ENCODE data around the gene TARS3. TPM values are rescaled to one million over a fixed set of nuclear protein-coding genes. Genes with fewer than 3 reads are reported as not detected.

The TARS3 gene
- total RNA-seq, 2 experiments from 2014 or later: 8.1 to 11.8 TPM

- CTCF ChIA-PET: no interaction called here
- Mint-ChIP-seq H3K4me1 (no peaks in the 10 kb centered on the region), H3K9me3 (ENCODE audit: low read depth) (no peaks in the 10 kb centered on the region), H3K27me3 (no peaks in the 10 kb centered on the region), H3K36me3 (no peaks in the 10 kb centered on the region), H3K4me3 (no peak overlapping the region), H3K27ac (no peak overlapping the region)
- ATAC-seq (no peak), DNase-seq (no peak)
Observed at GRCh38 chr15:101611007-101611406, 113.3 kb downstream of the TARS3 start.

GRCh38 chr15:101610611-101611000 is 113.7 kb downstream of the TARS3 start:
- DNase-seq: no peak
- no peak overlapping the region for H3K4me3 Mint-ChIP-seq
- H3K27me3 Mint-ChIP-seq: no peaks in the 10 kb centered on the region
- H3K36me3 Mint-ChIP-seq: no peaks in the 10 kb centered on the region
- H3K27ac Mint-ChIP-seq: no peak overlapping the region
- no peak for ATAC-seq
- no peaks in the 10 kb centered on the region for H3K9me3 Mint-ChIP-seq (ENCODE audit: low read depth)
- CTCF ChIA-PET: no interaction called here
- H3K4me1 Mint-ChIP-seq: no peaks in the 10 kb centered on the region

GRCh38 chr15:101609742-101610610 is 114.3 kb downstream of the TARS3 start:
- CTCF ChIA-PET: no interaction called here
- H3K36me3 Mint-ChIP-seq: no peaks in the 10 kb centered on the region
- ATAC-seq (no peak), DNase-seq (no peak)
- H3K4me1 Mint-ChIP-seq: no peaks in the 10 kb centered on the region
- no peak overlapping the region for H3K4me3 Mint-ChIP-seq
- no peak overlapping the region for H3K27ac Mint-ChIP-seq
- H3K27me3 Mint-ChIP-seq: no peaks in the 10 kb centered on the region
- H3K9me3 Mint-ChIP-seq (ENCODE audit: low read depth): no peaks in the 10 kb centered on the region

GRCh38 chr15:101608201-101608600 is 116.1 kb downstream of the TARS3 start:
- H3K4me3 Mint-ChIP-seq: no peak overlapping the region
- no peak overlapping the region for H3K27ac Mint-ChIP-seq
- H3K36me3 Mint-ChIP-seq: no peaks in the 10 kb centered on the region
- CTCF ChIA-PET: no interaction called here
- H3K9me3 Mint-ChIP-seq (ENCODE audit: low read depth): no peaks in the 10 kb centered on the region
- ATAC-seq (no peak), DNase-seq (no peak)
- peaks cover 4% of the 10 kb centered on the region for H3K27me3 Mint-ChIP-seq
- no peaks in the 10 kb centered on the region for H3K4me1 Mint-ChIP-seq

- CTCF ChIA-PET: interaction anchor here (0.7 kb wide), 1 partner anchor 1672 kb away, joined by 4 read pairs; no protein-coding TSS in a partner anchor
Observed at GRCh38 chr15:101607108-101607507, 117.2 kb downstream of the TARS3 start.

GRCh38 chr15:101604124-101604874 is 120.0 kb downstream of the TARS3 start:
- DNase-seq (no peak), ATAC-seq (no peak)
- no peak overlapping the region for H3K4me3 Mint-ChIP-seq
- H3K36me3 Mint-ChIP-seq: no peaks in the 10 kb centered on the region
- peaks cover 16% of the 10 kb centered on the region for H3K27me3 Mint-ChIP-seq
- no peak overlapping the region for H3K27ac Mint-ChIP-seq
- H3K9me3 Mint-ChIP-seq (ENCODE audit: low read depth): no peaks in the 10 kb centered on the region
- CTCF ChIA-PET: no interaction called here
- no peaks in the 10 kb centered on the region for H3K4me1 Mint-ChIP-seq

More at GRCh38 chr15:101607108-101607507, 117.2 kb downstream of the TARS3 start:
- H3K36me3 Mint-ChIP-seq: no peaks in the 10 kb centered on the region
- H3K4me1 Mint-ChIP-seq: no peaks in the 10 kb centered on the region
- DNase-seq: no peak
- ATAC-seq: no peak
- peaks cover 4% of the 10 kb centered on the region for H3K27me3 Mint-ChIP-seq
- H3K9me3 Mint-ChIP-seq (ENCODE audit: low read depth): no peaks in the 10 kb centered on the region
- H3K27ac Mint-ChIP-seq: no peak overlapping the region
- no peak overlapping the region for H3K4me3 Mint-ChIP-seq

Other genes starting within 250 kb of the TARS3 start
- gene PCSK6, start 234.8 kb downstream of the TARS3 start, total RNA-seq: 1 to 10 TPM in 1 of 2 experiments, under 1 TPM in 1; 0.44 to 1.5 TPM
- gene TM2D3, start 72.1 kb downstream of the TARS3 start, total RNA-seq: 10 to 100 TPM; 43.2 to 51.6 TPM
- not detected for gene OR4F6, start 79.0 kb upstream of the TARS3 start, total RNA-seq
- not detected for gene OR4F15, start 87.7 kb upstream of the TARS3 start, total RNA-seq